GM12878 (cell line): ENCODE results near the gene FAM163B. TPM values are rescaled to one million over a fixed set of nuclear protein-coding genes. Genes with fewer than 3 reads are reported as not detected.

Source experiments
- ATAC-seq: fragments of 200-7000 bp; cut with Tn5 transposase; 3 replicates; pipeline ENCODE4 v1.9.1; 2020; ENCODE audit warnings: mild to moderate bottlenecking, moderate library complexity
- BruUV-seq: library from RNA; stranded (reverse); fragments of 400-500 nt; replicated peaks from 2 replicates; lab custom pipeline; 2021; lab: Mats Ljungman, UMichigan
- CTCF ChIA-PET: fragments of 300-600 bp; sonication (Branson Sonifier 250); formaldehyde crosslinking; extraction: SDS; loops from one replicate; lab custom pipeline; 2021; ENCODE audit warnings: inconsistent platforms; lab: Yijun Ruan, JAX
- POLR2A ChIA-PET: fragments of 350-600 bp; formaldehyde crosslinking; extraction: SDS; loops from one replicate; lab custom pipeline; 2021; ENCODE audit warnings: inconsistent platforms; lab: Charles Lee
- RAD21 ChIA-PET: fragments of 300-600 bp; sonication (Branson Sonifier 250); formaldehyde crosslinking; loops from one replicate; lab custom pipeline; 2023; ENCODE audit warnings: antibody characterized with exemption; ENCODE audit not compliant: unreplicated experiment; lab: Charles Lee
- SMC1A ChIA-PET: fragments of 300-600 bp; sonication (Branson Sonifier 250); formaldehyde crosslinking; loops from one replicate; lab custom pipeline; 2023; ENCODE audit not compliant: unreplicated experiment, uncharacterized antibody; lab: Charles Lee
- DNase-seq: peaks from one replicate; pipeline ENCODE4 v3.0.0-alpha.2; 2011; ENCODE audit warnings: low read depth, low spot score
- FAIRE-seq: peaks from 3 replicates; lab custom pipeline; 2011; peaks lifted over from hg19 to GRCh38; lab: Jason Lieb, UNC
- H2AFZ ChIP-seq: 2 replicates; pipeline ENCODE4 v1.6.0; 2011; ENCODE audit warnings: low read depth, low read length, control low read depth; ENCODE audit not compliant: control insufficient read depth
- H3K27ac ChIP-seq: 2 replicates; pipeline ENCODE4 v1.5.1; 2011; ENCODE audit warnings: control low read depth; ENCODE audit not compliant: control insufficient read depth, insufficient read depth
- H3K27me3 ChIP-seq, 2 experiments: replicated peaks in 1 of 2; 2 replicates each; pipeline versions ENCODE4 v1.6.0 to v1.6.1; 2011; ENCODE audit warnings: low read length in 1 of 2; ENCODE audit not compliant: control insufficient read depth in 2 of 2, insufficient read depth in 2 of 2
- H3K36me3 ChIP-seq, 2 experiments: 2 replicates each; pipeline ENCODE4 v1.5.1; 2011; ENCODE audit warnings: low read length in 1 of 2; ENCODE audit not compliant: control insufficient read depth in 2 of 2, insufficient read depth in 2 of 2
- H3K4me1 ChIP-seq: 2 replicates; pipeline ENCODE4 v1.6.1; 2011; ENCODE audit warnings: mild to moderate bottlenecking, low read length, moderate library complexity, mixed read lengths; ENCODE audit not compliant: control insufficient read depth, insufficient read depth
- H3K4me2 ChIP-seq: 2 replicates; pipeline ENCODE4 v1.6.0; 2011; ENCODE audit warnings: control low read depth; ENCODE audit not compliant: control insufficient read depth, insufficient read depth
- H3K4me3 ChIP-seq: fragments of 200-600 bp; sonication (generic); 2 replicates; pipeline ENCODE4 v1.5.1; 2016
- H3K79me2 ChIP-seq: 2 replicates; pipeline ENCODE4 v1.6.0; 2011; ENCODE audit warnings: low read length; ENCODE audit not compliant: control insufficient read depth, insufficient read depth
- H3K9ac ChIP-seq: 2 replicates; pipeline ENCODE4 v1.8.0; 2011; ENCODE audit warnings: low read length, control low read depth, mixed read lengths; ENCODE audit not compliant: control insufficient read depth, insufficient read depth
- H3K9me3 ChIP-seq: replicated peaks from 3 replicates; pipeline ENCODE4 v1.5.1; 2011; ENCODE audit warnings: mild to moderate bottlenecking, low read length; ENCODE audit not compliant: control insufficient read depth, insufficient read depth
- H4K20me1 ChIP-seq: 2 replicates; pipeline ENCODE4 v1.6.0; 2011; ENCODE audit not compliant: control insufficient read depth, insufficient read depth
- IKZF2 ChIP-seq, 2 experiments: fragments of 450-650 bp; IDR thresholded peaks; 2 replicates each; pipeline ENCODE4 v1.6.1; 2017; ENCODE audit warnings: mild to moderate bottlenecking in 2 of 2, moderate library complexity in 2 of 2
- MYB ChIP-seq: fragments of 150-350 bp; IDR thresholded peaks from 2 replicates; pipeline ENCODE4 v1.6.1; 2014; ENCODE audit warnings: mild to moderate bottlenecking, low read depth, low read length, borderline replicate concordance
- NBN ChIP-seq: fragments of 450-650 bp; IDR thresholded peaks from 2 replicates; pipeline ENCODE4 v1.6.1; 2016
- PAX5 ChIP-seq: IDR thresholded peaks from 2 replicates; pipeline ENCODE4 v1.6.1; 2011; ENCODE audit warnings: low read depth, low read length, borderline replicate concordance
- PML ChIP-seq: IDR thresholded peaks from 2 replicates; pipeline ENCODE4 v1.6.1; 2012; ENCODE audit warnings: low read length, inconsistent platforms
- RBBP5 ChIP-seq: fragments of 200-600 bp; sonication (generic); conservative IDR thresholded peaks from 2 replicates; pipeline ENCODE4 v1.6.1; 2016
- SMAD1 ChIP-seq: fragments of 450-650 bp; IDR thresholded peaks from 2 replicates; pipeline ENCODE4 v1.6.1; 2018; ENCODE audit warnings: mild to moderate bottlenecking, low read depth; ENCODE audit not compliant: partially characterized antibody
- SMARCA5 ChIP-seq: fragments of 450-650 bp; IDR thresholded peaks from 2 replicates; pipeline ENCODE4 v1.6.1; 2017; ENCODE audit warnings: mild to moderate bottlenecking
- SUZ12 ChIP-seq: fragments of 200-600 bp; sonication (generic); IDR thresholded peaks from one replicate; pipeline ENCODE4 v1.6.1; 2018; ENCODE audit warnings: antibody characterized with exemption, mild to moderate bottlenecking; ENCODE audit not compliant: unreplicated experiment
- TARDBP ChIP-seq: IDR thresholded peaks from 2 replicates; pipeline ENCODE4 v1.6.1; 2016; ENCODE audit warnings: borderline replicate concordance
- ZNF24 ChIP-seq: fragments of 450-650 bp; IDR thresholded peaks from 2 replicates; pipeline ENCODE4 v1.6.1; 2017; ENCODE audit warnings: antibody characterized with exemption, mild to moderate bottlenecking
- WGBS: methylation state at CpG from one replicate; pipeline ENCODE4 v1.1.6; 2016; ENCODE audit warnings: low lambda C conversion rate; ENCODE audit not compliant: insufficient replicate concordance, insufficient coverage; ENCODE audit errors: missing lambda C conversion rate; 5-methylcytosine and 5-hydroxymethylcytosine counted together
- in situ Hi-C: fragments of 300-500 bp; cut with MboI; formaldehyde crosslinking; loops from 9 replicates; pipeline ENCODE4 v1.14.3; 2018; ENCODE audit warnings: mixed read lengths
- intact Hi-C: fragments of 100-400 bp; cut with micrococcal nuclease; formaldehyde crosslinking; loops from one replicate; pipeline ENCODE4 v1.14.2; 2022; ENCODE audit not compliant: unreplicated experiment
- polyA plus RNA-seq, 11 experiments: library from polyadenylated mRNA; depleted of rRNA in 4 of 11; unstranded in 6 of 11; stranded (reverse) in 5 of 11; fragments of >200 nt; fragmentation: Nextera tagmentation in 4 of 11; fragmentation: Illumina TruSeq in 1 of 11; extraction: Ambion mirVana in 4 of 11; extraction: Trizol in 1 of 11; gene quantifications; 1 replicate in 1 of 11; 2 replicates in 10 of 11; pipeline versions ENCODE4 v1.2.1 to v1.2.3, GENCODE V29; 2011 to 2016; ENCODE audit warnings: inconsistent platforms in 2 of 11, missing spikeins in 2 of 11, low read depth in 1 of 11
- total RNA-seq, 4 experiments: library from RNA; depleted of rRNA in 3 of 4; stranded (reverse); fragments of >200 nt in 3 of 4; fragmentation: Illumina TruSeq in 1 of 4; extraction: Trizol in 1 of 4; gene quantifications; 2 replicates each; pipeline versions ENCODE4 v1.2.1 to v1.2.3, GENCODE V29; 2013 to 2021
- TF ChIP-seq, protein P1 (sequence below): fragments of 450-650 bp; IDR thresholded peaks from 2 replicates; pipeline ENCODE4 v1.6.1; 2016; ENCODE audit warnings: mild to moderate bottlenecking, moderate library complexity, borderline replicate concordance
- TF ChIP-seq, protein P2 (sequence below): IDR thresholded peaks from 2 replicates; pipeline ENCODE4 v1.6.1; 2011; ENCODE audit warnings: borderline replicate concordance, low read depth, mild to moderate bottlenecking, moderate library complexity, low read length; ENCODE audit not compliant: insufficient read depth, poor library complexity, severe bottlenecking
- TF ChIP-seq, protein P3 (sequence below): fragments of 450-650 bp; IDR thresholded peaks from 2 replicates; pipeline ENCODE4 v1.6.1; 2017; ENCODE audit warnings: borderline replicate concordance
- TF ChIP-seq, protein P4 (sequence below): IDR thresholded peaks from 2 replicates; pipeline ENCODE4 v1.6.1; 2011; ENCODE audit warnings: low read depth, low read length, improper control_type of control experiment, borderline replicate concordance

Gene FAM163B
- total and polyA plus RNA-seq, 10 of the 15 experiments (the other 5 are each of a cell fraction or from before 2014, with no cell fraction given): not detected

DNA sequence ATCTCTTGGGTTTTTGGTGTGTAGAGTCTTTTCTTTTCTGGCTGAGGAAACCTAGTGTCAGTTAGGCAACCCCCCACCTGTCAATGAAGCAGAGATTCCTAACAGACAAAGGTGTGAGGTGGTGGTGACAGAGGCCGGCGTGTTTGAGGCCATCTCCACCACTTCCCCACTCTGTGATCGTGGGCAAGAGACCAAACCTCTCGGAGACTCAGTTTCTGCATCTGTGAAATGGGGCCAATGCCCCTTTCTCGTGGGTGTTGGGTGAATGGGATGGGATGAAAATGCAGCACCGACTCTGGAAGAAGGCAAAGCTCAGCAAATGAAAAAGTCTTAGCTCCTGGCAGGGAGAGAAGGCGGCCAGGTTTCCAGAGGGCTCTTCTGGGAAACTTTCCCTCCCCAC is 807 bp downstream of the FAM163B start:
- POLR2A ChIA-PET: no interaction called here
- no TSS peak for BruUV-seq
- intact Hi-C loops (no loop called here), in situ Hi-C loops (no loop called here)
- SMC1A ChIA-PET: no interaction called here
- H3K27ac ChIP-seq: no peak overlapping the region
- H3K27me3 ChIP-seq: peaks cover 0 to 8% of the 10 kb centered on the region in 2 experiments; a peak in 3 of 4 replicates
- TF ChIP-seq, protein P1, sequence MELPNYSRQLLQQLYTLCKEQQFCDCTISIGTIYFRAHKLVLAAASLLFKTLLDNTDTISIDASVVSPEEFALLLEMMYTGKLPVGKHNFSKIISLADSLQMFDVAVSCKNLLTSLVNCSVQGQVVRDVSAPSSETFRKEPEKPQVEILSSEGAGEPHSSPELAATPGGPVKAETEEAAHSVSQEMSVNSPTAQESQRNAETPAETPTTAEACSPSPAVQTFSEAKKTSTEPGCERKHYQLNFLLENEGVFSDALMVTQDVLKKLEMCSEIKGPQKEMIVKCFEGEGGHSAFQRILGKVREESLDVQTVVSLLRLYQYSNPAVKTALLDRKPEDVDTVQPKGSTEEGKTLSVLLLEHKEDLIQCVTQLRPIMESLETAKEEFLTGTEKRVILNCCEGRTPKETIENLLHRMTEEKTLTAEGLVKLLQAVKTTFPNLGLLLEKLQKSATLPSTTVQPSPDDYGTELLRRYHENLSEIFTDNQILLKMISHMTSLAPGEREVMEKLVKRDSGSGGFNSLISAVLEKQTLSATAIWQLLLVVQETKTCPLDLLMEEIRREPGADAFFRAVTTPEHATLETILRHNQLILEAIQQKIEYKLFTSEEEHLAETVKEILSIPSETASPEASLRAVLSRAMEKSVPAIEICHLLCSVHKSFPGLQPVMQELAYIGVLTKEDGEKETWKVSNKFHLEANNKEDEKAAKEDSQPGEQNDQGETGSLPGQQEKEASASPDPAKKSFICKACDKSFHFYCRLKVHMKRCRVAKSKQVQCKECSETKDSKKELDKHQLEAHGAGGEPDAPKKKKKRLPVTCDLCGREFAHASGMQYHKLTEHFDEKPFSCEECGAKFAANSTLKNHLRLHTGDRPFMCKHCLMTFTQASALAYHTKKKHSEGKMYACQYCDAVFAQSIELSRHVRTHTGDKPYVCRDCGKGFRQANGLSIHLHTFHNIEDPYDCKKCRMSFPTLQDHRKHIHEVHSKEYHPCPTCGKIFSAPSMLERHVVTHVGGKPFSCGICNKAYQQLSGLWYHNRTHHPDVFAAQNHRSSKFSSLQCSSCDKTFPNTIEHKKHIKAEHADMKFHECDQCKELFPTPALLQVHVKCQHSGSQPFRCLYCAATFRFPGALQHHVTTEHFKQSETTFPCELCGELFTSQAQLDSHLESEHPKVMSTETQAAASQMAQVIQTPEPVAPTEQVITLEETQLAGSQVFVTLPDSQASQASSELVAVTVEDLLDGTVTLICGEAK: no peak
- TF ChIP-seq NBN: no peak
- no peak for TF ChIP-seq PAX5
- no peak for TF ChIP-seq RBBP5
- no peak for TF ChIP-seq ZNF24
- TF ChIP-seq IKZF2 (IDR thresholded peaks at IDR 0.05): no peak
- no peak for TF ChIP-seq PML
- TF ChIP-seq, protein P2, sequence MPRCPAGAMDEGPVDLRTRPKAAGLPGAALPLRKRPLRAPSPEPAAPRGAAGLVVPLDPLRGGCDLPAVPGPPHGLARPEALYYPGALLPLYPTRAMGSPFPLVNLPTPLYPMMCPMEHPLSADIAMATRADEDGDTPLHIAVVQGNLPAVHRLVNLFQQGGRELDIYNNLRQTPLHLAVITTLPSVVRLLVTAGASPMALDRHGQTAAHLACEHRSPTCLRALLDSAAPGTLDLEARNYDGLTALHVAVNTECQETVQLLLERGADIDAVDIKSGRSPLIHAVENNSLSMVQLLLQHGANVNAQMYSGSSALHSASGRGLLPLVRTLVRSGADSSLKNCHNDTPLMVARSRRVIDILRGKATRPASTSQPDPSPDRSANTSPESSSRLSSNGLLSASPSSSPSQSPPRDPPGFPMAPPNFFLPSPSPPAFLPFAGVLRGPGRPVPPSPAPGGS: no peak
- TF ChIP-seq, protein P3, sequence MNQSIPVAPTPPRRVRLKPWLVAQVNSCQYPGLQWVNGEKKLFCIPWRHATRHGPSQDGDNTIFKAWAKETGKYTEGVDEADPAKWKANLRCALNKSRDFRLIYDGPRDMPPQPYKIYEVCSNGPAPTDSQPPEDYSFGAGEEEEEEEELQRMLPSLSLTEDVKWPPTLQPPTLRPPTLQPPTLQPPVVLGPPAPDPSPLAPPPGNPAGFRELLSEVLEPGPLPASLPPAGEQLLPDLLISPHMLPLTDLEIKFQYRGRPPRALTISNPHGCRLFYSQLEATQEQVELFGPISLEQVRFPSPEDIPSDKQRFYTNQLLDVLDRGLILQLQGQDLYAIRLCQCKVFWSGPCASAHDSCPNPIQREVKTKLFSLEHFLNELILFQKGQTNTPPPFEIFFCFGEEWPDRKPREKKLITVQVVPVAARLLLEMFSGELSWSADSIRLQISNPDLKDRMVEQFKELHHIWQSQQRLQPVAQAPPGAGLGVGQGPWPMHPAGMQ: no peak
- TF ChIP-seq SMAD1: no peak
- no peak for TF ChIP-seq TARDBP
- no peak for TF ChIP-seq MYB
- TF ChIP-seq, protein P4, sequence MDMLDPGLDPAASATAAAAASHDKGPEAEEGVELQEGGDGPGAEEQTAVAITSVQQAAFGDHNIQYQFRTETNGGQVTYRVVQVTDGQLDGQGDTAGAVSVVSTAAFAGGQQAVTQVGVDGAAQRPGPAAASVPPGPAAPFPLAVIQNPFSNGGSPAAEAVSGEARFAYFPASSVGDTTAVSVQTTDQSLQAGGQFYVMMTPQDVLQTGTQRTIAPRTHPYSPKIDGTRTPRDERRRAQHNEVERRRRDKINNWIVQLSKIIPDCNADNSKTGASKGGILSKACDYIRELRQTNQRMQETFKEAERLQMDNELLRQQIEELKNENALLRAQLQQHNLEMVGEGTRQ: no peak
- no peak for TF ChIP-seq SMARCA5
- TF ChIP-seq SUZ12: no peak
- CTCF ChIA-PET: no interaction called here
- H3K4me3 ChIP-seq: no peak overlapping the region
- H2AFZ ChIP-seq: no peak overlapping the region
- WGBS: 25% methylated on average over 7 of the region's 7 CpGs
- DNase-seq (no peak), FAIRE-seq (no peak), ATAC-seq (no peak)
- no peak overlapping the region for H3K4me2 ChIP-seq
- no peak overlapping the region for H3K9ac ChIP-seq
- no peaks in the 10 kb centered on the region for H3K4me1 ChIP-seq
- no peaks in the 10 kb centered on the region for H3K79me2 ChIP-seq
- RAD21 ChIA-PET: no interaction called here
- H4K20me1 ChIP-seq: no peaks in the 10 kb centered on the region
- no peaks in the 10 kb centered on the region for H3K9me3 ChIP-seq
- H3K36me3 ChIP-seq: no peaks in the 10 kb centered on the region
